Measurements from ENCODE around the gene PALMD. TPM values are rescaled to one million over a fixed set of nuclear protein-coding genes. Genes with fewer than 3 reads are reported as not detected.
A peak's percentile ranks its signal among the peaks of the same experiment; 100 is the strongest.

Gene PALMD
- total and polyA plus RNA-seq, 8 donors = 1.2 to 16.2 (median 3.9) TPM

GRCh38 chr1:99600782-99601181 lies 45.1 kb upstream of the PALMD start:
- no peak for TF ChIP-seq EP300 (IDR thresholded peaks at IDR 0.05)
- no peak for TF ChIP-seq POLR2AphosphoS5 (IDR thresholded peaks at IDR 0.05)
- TF ChIP-seq POLR2A (IDR thresholded peaks at IDR 0.05) = no peak
- TF ChIP-seq CTCF (IDR thresholded peaks at IDR 0.05) = no peak

GRCh38 chr1:99601208-99601607 lies 44.7 kb upstream of the PALMD start:
- no peak for DNase-seq
- TF ChIP-seq POLR2AphosphoS5 (IDR thresholded peaks at IDR 0.05) (no peak), POLR2A (IDR thresholded peaks at IDR 0.05) (no peak), EP300 (IDR thresholded peaks at IDR 0.05) (no peak), CTCF (IDR thresholded peaks at IDR 0.05) (no peak)
- Histone ChIP-seq H3K36me3 (no peaks in the 10 kb centered on the region), H3K27me3 (no peaks in the 10 kb centered on the region), H3K4me1 (no peaks in the 10 kb centered on the region), H3K27ac (no peak overlapping the region), H3K9me3 (no peaks in the 10 kb centered on the region), H3K4me3 (no peak overlapping the region)
- WGBS, 5 donors = 66 to 72% (median 70%) methylated on average over 3 of the region's 3 CpGs
- intact Hi-C loops (cut with DNase I; ENCODE audit: low total_unique reads) = no loop called here

More at GRCh38 chr1:99600782-99601181, 45.1 kb upstream of the PALMD start:
- Histone ChIP-seq H3K36me3 (no peaks in the 10 kb centered on the region), H3K4me3 (no peak overlapping the region), H3K27me3 (no peaks in the 10 kb centered on the region), H3K4me1 (no peaks in the 10 kb centered on the region), H3K9me3 (no peaks in the 10 kb centered on the region), H3K27ac (no peak overlapping the region)
- intact Hi-C loops (cut with DNase I; ENCODE audit: low total_unique reads) = no loop called here
- peak in 1 of 2 donors; percentile 20 for DNase-seq
- 50 to 61% (median 57%) methylated on average over 3 of the region's 3 CpGs for WGBS, 5 donors

GRCh38 chr1:99601709-99602403 lies 44.1 kb upstream of the PALMD start:
- TF ChIP-seq EP300 (IDR thresholded peaks at IDR 0.05) = no peak
- no peak for TF ChIP-seq CTCF (IDR thresholded peaks at IDR 0.05)
- no peak for TF ChIP-seq POLR2AphosphoS5 (IDR thresholded peaks at IDR 0.05)
- TF ChIP-seq POLR2A (IDR thresholded peaks at IDR 0.05) = no peak
- H3K27me3 ChIP-seq = no peaks in the 10 kb centered on the region
- H3K4me3 ChIP-seq = no peak overlapping the region
- no peak for DNase-seq
- no peak overlapping the region for H3K27ac ChIP-seq
- no peaks in the 10 kb centered on the region for H3K4me1 ChIP-seq
- no peaks in the 10 kb centered on the region for H3K9me3 ChIP-seq
- WGBS, 5 donors = 82 to 91% (median 86%) methylated on average over 4 of the region's 4 CpGs
- intact Hi-C loops (cut with DNase I; ENCODE audit: low total_unique reads) = no loop called here
- no peaks in the 10 kb centered on the region for H3K36me3 ChIP-seq

- Histone ChIP-seq H3K36me3 (no peaks in the 10 kb centered on the region), H3K27ac (no peak overlapping the region), H3K9me3 (peaks cover 0 to under 1% (median 0%) of the 10 kb centered on the region in 4 donors), H3K4me1 (no peaks in the 10 kb centered on the region), H3K4me3 (no peak overlapping the region), H3K27me3 (no peaks in the 10 kb centered on the region)
- no peak for DNase-seq
- 19 to 40% (median 23%) methylated on average over 1 of the region's 1 CpG for WGBS, 5 donors
- TF ChIP-seq EP300 (IDR thresholded peaks at IDR 0.05) = no peak
- TF ChIP-seq CTCF (IDR thresholded peaks at IDR 0.05) = no peak
- no peak for TF ChIP-seq POLR2A (IDR thresholded peaks at IDR 0.05)
- TF ChIP-seq POLR2AphosphoS5 (IDR thresholded peaks at IDR 0.05) = no peak
- intact Hi-C loops (cut with DNase I; ENCODE audit: low total_unique reads) = no loop called here
Observed at GRCh38 chr1:99602404-99602969, 43.4 kb upstream of the PALMD start.
